ENCODE measurements around the gene SYNPO.

Gene SYNPO

GRCh38 chr5:150631326-150631701 is 9.1 kb upstream of the SYNPO start:
- no peaks in the 10 kb centered on the region for H3K9me3 ChIP-seq (ENCODE audit: control insufficient read depth, low read length)
- H3K36me3 ChIP-seq (ENCODE audit: control insufficient read depth, insufficient read depth, low read length): no peaks in the 10 kb centered on the region
- H3K27ac ChIP-seq (ENCODE audit: insufficient read depth, low read length, poor library complexity, severe bottlenecking): no peak overlapping the region
- no peak for DNase-seq
- H3K4me1 ChIP-seq (ENCODE audit: control insufficient read depth, insufficient read depth, low read length, poor library complexity, severe bottlenecking): no peaks in the 10 kb centered on the region
- H3K4me3 ChIP-seq (ENCODE audit: insufficient read depth, low read depth, low read length, poor library complexity, severe bottlenecking): no peak overlapping the region
- no peaks in the 10 kb centered on the region for H3K27me3 ChIP-seq (replicated peaks; ENCODE audit: control insufficient read depth, insufficient read depth, low read length, poor library complexity, severe bottlenecking)

- H3K27me3 ChIP-seq (replicated peaks; ENCODE audit: control insufficient read depth, insufficient read depth, low read length, poor library complexity, severe bottlenecking): no peaks in the 10 kb centered on the region
- no peaks in the 10 kb centered on the region for H3K9me3 ChIP-seq (ENCODE audit: control insufficient read depth, low read length)
- H3K27ac ChIP-seq (ENCODE audit: insufficient read depth, low read length, poor library complexity, severe bottlenecking): no peak overlapping the region
- H3K4me1 ChIP-seq (ENCODE audit: control insufficient read depth, insufficient read depth, low read length, poor library complexity, severe bottlenecking): no peaks in the 10 kb centered on the region
- no peak overlapping the region for H3K4me3 ChIP-seq (ENCODE audit: insufficient read depth, low read depth, low read length, poor library complexity, severe bottlenecking)
- H3K36me3 ChIP-seq (ENCODE audit: control insufficient read depth, insufficient read depth, low read length): no peaks in the 10 kb centered on the region
- DNase-seq: no peak
Observed at GRCh38 chr5:150632305-150633160, 7.9 kb upstream of the SYNPO start.

- no peak for DNase-seq
- no peak overlapping the region for H3K27ac ChIP-seq (ENCODE audit: insufficient read depth, low read length, poor library complexity, severe bottlenecking)
- no peaks in the 10 kb centered on the region for H3K36me3 ChIP-seq (ENCODE audit: control insufficient read depth, insufficient read depth, low read length)
- no peaks in the 10 kb centered on the region for H3K4me1 ChIP-seq (ENCODE audit: control insufficient read depth, insufficient read depth, low read length, poor library complexity, severe bottlenecking)
- H3K27me3 ChIP-seq (replicated peaks; ENCODE audit: control insufficient read depth, insufficient read depth, low read length, poor library complexity, severe bottlenecking): no peaks in the 10 kb centered on the region
- H3K9me3 ChIP-seq (ENCODE audit: control insufficient read depth, low read length): no peaks in the 10 kb centered on the region
- H3K4me3 ChIP-seq (ENCODE audit: insufficient read depth, low read depth, low read length, poor library complexity, severe bottlenecking): no peak overlapping the region
Observed at GRCh38 chr5:150633429-150633828, 7.0 kb upstream of the SYNPO start.

- Histone ChIP-seq H3K9me3 (ENCODE audit: control insufficient read depth, low read length) (no peaks in the 10 kb centered on the region), H3K27ac (ENCODE audit: insufficient read depth, low read length, poor library complexity, severe bottlenecking) (no peak overlapping the region), H3K4me1 (ENCODE audit: control insufficient read depth, insufficient read depth, low read length, poor library complexity, severe bottlenecking) (no peaks in the 10 kb centered on the region), H3K4me3 (ENCODE audit: insufficient read depth, low read depth, low read length, poor library complexity, severe bottlenecking) (no peak overlapping the region), H3K27me3 (replicated peaks; ENCODE audit: control insufficient read depth, insufficient read depth, low read length, poor library complexity, severe bottlenecking) (no peaks in the 10 kb centered on the region), H3K36me3 (ENCODE audit: control insufficient read depth, insufficient read depth, low read length) (no peaks in the 10 kb centered on the region)
- DNase-seq: no peak
Observed at GRCh38 chr5:150636391-150637244, 3.8 kb upstream of the SYNPO start.

GRCh38 chr5:150637245-150638052 is 3.0 kb upstream of the SYNPO start:
- H3K4me3 ChIP-seq (ENCODE audit: insufficient read depth, low read depth, low read length, poor library complexity, severe bottlenecking): no peak overlapping the region
- DNase-seq: no peak
- no peaks in the 10 kb centered on the region for H3K4me1 ChIP-seq (ENCODE audit: control insufficient read depth, insufficient read depth, low read length, poor library complexity, severe bottlenecking)
- no peaks in the 10 kb centered on the region for H3K27me3 ChIP-seq (replicated peaks; ENCODE audit: control insufficient read depth, insufficient read depth, low read length, poor library complexity, severe bottlenecking)
- H3K9me3 ChIP-seq (ENCODE audit: control insufficient read depth, low read length): no peaks in the 10 kb centered on the region
- no peaks in the 10 kb centered on the region for H3K36me3 ChIP-seq (ENCODE audit: control insufficient read depth, insufficient read depth, low read length)
- H3K27ac ChIP-seq (ENCODE audit: insufficient read depth, low read length, poor library complexity, severe bottlenecking): no peak overlapping the region

GRCh38 chr5:150638053-150638444 is 2.4 kb upstream of the SYNPO start:
- Histone ChIP-seq H3K4me3 (ENCODE audit: insufficient read depth, low read depth, low read length, poor library complexity, severe bottlenecking) (no peak overlapping the region), H3K27me3 (replicated peaks; ENCODE audit: control insufficient read depth, insufficient read depth, low read length, poor library complexity, severe bottlenecking) (no peaks in the 10 kb centered on the region), H3K27ac (ENCODE audit: insufficient read depth, low read length, poor library complexity, severe bottlenecking) (no peak overlapping the region), H3K9me3 (ENCODE audit: control insufficient read depth, low read length) (no peaks in the 10 kb centered on the region), H3K4me1 (ENCODE audit: control insufficient read depth, insufficient read depth, low read length, poor library complexity, severe bottlenecking) (no peaks in the 10 kb centered on the region), H3K36me3 (ENCODE audit: control insufficient read depth, insufficient read depth, low read length) (no peaks in the 10 kb centered on the region)
- DNase-seq: no peak

GRCh38 chr5:150638488-150639376 is 1.7 kb upstream of the SYNPO start:
- H3K27ac ChIP-seq (ENCODE audit: insufficient read depth, low read length, poor library complexity, severe bottlenecking): no peak overlapping the region
- no peaks in the 10 kb centered on the region for H3K4me1 ChIP-seq (ENCODE audit: control insufficient read depth, insufficient read depth, low read length, poor library complexity, severe bottlenecking)
- DNase-seq: no peak

GRCh38 chr5:150639377-150639692 is 1.1 kb upstream of the SYNPO start:
- Histone ChIP-seq H3K9me3 (ENCODE audit: control insufficient read depth, low read length) (no peaks in the 10 kb centered on the region), H3K36me3 (ENCODE audit: control insufficient read depth, insufficient read depth, low read length) (no peaks in the 10 kb centered on the region), H3K4me3 (ENCODE audit: insufficient read depth, low read depth, low read length, poor library complexity, severe bottlenecking) (no peak overlapping the region), H3K27me3 (replicated peaks; ENCODE audit: control insufficient read depth, insufficient read depth, low read length, poor library complexity, severe bottlenecking) (no peaks in the 10 kb centered on the region), H3K4me1 (ENCODE audit: control insufficient read depth, insufficient read depth, low read length, poor library complexity, severe bottlenecking) (no peaks in the 10 kb centered on the region), H3K27ac (ENCODE audit: insufficient read depth, low read length, poor library complexity, severe bottlenecking) (no peak overlapping the region)
- no peak for DNase-seq

More at GRCh38 chr5:150638488-150639376, 1.7 kb upstream of the SYNPO start:
- no peaks in the 10 kb centered on the region for H3K36me3 ChIP-seq (ENCODE audit: control insufficient read depth, insufficient read depth, low read length)
- no peaks in the 10 kb centered on the region for H3K9me3 ChIP-seq (ENCODE audit: control insufficient read depth, low read length)
- H3K27me3 ChIP-seq (replicated peaks; ENCODE audit: control insufficient read depth, insufficient read depth, low read length, poor library complexity, severe bottlenecking): no peaks in the 10 kb centered on the region
- H3K4me3 ChIP-seq (ENCODE audit: insufficient read depth, low read depth, low read length, poor library complexity, severe bottlenecking): no peak overlapping the region

GRCh38 chr5:150639751-150640150 is 709 bp upstream of the SYNPO start:
- no peaks in the 10 kb centered on the region for H3K9me3 ChIP-seq (ENCODE audit: control insufficient read depth, low read length)
- H3K4me1 ChIP-seq (ENCODE audit: control insufficient read depth, insufficient read depth, low read length, poor library complexity, severe bottlenecking): no peaks in the 10 kb centered on the region
- no peak for DNase-seq
- no peak overlapping the region for H3K4me3 ChIP-seq (ENCODE audit: insufficient read depth, low read depth, low read length, poor library complexity, severe bottlenecking)
- no peak overlapping the region for H3K27ac ChIP-seq (ENCODE audit: insufficient read depth, low read length, poor library complexity, severe bottlenecking)
- H3K36me3 ChIP-seq (ENCODE audit: control insufficient read depth, insufficient read depth, low read length): no peaks in the 10 kb centered on the region
- H3K27me3 ChIP-seq (replicated peaks; ENCODE audit: control insufficient read depth, insufficient read depth, low read length, poor library complexity, severe bottlenecking): no peaks in the 10 kb centered on the region

Measured in effector memory CD4-positive, alpha-beta T cell (primary cell).